Lower leg skin (tissue), 3 donors: Measurements from ENCODE around the gene ELAC2.

Experiments used
- POLR2A ChIP-seq, 2 donors: fragments of 450-650 bp; IDR thresholded peaks; one replicate each; pipeline ENCODE4 v1.6.1; 2016 to 2017; ENCODE audit warnings: antibody characterized with exemption in 2 of 2, mild to moderate bottlenecking in 1 of 2, moderate library complexity in 1 of 2
- TF ChIP-seq, protein P1 (sequence below), 3 donors: fragments of 450-650 bp; IDR thresholded peaks; one replicate each; pipeline ENCODE4 v1.5.1; 2016; ENCODE audit warnings: antibody characterized with exemption in 3 of 3, mild to moderate bottlenecking in 3 of 3, moderate library complexity in 2 of 3

- TF ChIP-seq, protein P1, sequence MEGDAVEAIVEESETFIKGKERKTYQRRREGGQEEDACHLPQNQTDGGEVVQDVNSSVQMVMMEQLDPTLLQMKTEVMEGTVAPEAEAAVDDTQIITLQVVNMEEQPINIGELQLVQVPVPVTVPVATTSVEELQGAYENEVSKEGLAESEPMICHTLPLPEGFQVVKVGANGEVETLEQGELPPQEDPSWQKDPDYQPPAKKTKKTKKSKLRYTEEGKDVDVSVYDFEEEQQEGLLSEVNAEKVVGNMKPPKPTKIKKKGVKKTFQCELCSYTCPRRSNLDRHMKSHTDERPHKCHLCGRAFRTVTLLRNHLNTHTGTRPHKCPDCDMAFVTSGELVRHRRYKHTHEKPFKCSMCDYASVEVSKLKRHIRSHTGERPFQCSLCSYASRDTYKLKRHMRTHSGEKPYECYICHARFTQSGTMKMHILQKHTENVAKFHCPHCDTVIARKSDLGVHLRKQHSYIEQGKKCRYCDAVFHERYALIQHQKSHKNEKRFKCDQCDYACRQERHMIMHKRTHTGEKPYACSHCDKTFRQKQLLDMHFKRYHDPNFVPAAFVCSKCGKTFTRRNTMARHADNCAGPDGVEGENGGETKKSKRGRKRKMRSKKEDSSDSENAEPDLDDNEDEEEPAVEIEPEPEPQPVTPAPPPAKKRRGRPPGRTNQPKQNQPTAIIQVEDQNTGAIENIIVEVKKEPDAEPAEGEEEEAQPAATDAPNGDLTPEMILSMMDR (IDR thresholded peaks at IDR 0.05) = no peak
- no peak for TF ChIP-seq POLR2A (IDR thresholded peaks at IDR 0.05)
Measured at GRCh38 chr17:13005530-13005929, 12.3 kb downstream of the ELAC2 start.
